ENCODE data around the gene SLC12A2. TPM values are rescaled to one million over a fixed set of nuclear protein-coding genes. Genes with fewer than 3 reads are reported as not detected.

SLC12A2 gene
- total and polyA plus RNA-seq, 9 of the 15 experiments (the other 6 are each of a cell fraction or from before 2014, with no cell fraction given) = 5.1 to 20.3 (median 12.6) TPM

DNA sequence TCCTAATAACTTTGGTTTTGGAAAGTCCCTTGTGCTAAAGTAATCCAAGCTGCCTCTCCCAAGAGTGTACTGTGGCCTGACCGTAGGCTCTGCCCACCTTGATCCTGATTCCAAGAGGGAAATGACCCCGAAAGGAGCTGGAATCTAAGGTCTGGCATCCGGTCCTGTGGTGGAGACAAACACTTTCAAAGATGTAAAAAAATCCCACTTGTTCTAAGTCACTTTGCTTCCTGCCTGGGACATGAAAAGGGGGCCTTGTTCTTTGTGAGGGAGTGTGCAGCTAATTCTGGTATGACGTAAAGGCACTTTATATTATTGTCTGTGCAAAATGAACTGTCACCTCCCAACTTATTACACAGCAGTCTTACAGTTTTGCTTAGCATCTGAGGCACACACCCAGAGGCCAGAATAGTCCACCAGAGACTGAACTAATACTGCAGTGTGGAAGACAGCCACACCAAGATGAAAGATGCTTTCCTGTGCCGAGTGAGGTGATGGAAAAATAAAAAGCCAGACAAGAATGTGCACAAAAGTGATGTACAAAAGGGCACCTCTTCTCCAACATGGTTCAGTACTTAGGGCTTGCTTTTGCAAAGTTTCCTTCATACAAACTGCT is 128.7 kb downstream of the SLC12A2 start:
- Histone ChIP-seq H3K4me3 (no peak overlapping the region), H3K4me2 (ENCODE audit: insufficient read depth, low read length) (no peak overlapping the region), H3K4me1 (replicated peaks in 1 of 2; ENCODE audit: control insufficient read depth in 2 of 2, insufficient read depth in 2 of 2, low read length in 2 of 2) (no peaks in the 10 kb centered on the region), H3K9ac (ENCODE audit: insufficient read depth in 1 of 2, low read depth in 2 of 2, low read length in 2 of 2) (no peak overlapping the region), H3K27me3 (ENCODE audit: control insufficient read depth in 2 of 2, insufficient read depth in 2 of 2, low read length in 2 of 2) (peaks cover 0 to 5% of the 10 kb centered on the region in 2 experiments; a peak in 1 of 5 replicates), H3K27ac (ENCODE audit: extremely low read depth, low read depth, low read length) (no peak overlapping the region), H2AFZ (ENCODE audit: low read depth, low read length) (no peak overlapping the region), H3K36me3 (ENCODE audit: control insufficient read depth, insufficient read depth, low read length) (no peaks in the 10 kb centered on the region), H4K20me1 (replicated peaks; ENCODE audit: control insufficient read depth, insufficient read depth, low read length) (no peaks in the 10 kb centered on the region), H3K9me3 (replicated peaks; ENCODE audit: control insufficient read depth, insufficient read depth, low read depth, low read length) (no peaks in the 10 kb centered on the region), H3K79me2 (ENCODE audit: control insufficient read depth, insufficient read depth, low read length) (no peaks in the 10 kb centered on the region), H3K9me1 (ENCODE audit: control insufficient read depth, insufficient read depth, low read length) (no peaks in the 10 kb centered on the region)
- BruUV-seq (replicated peaks) = no TSS peak
- in situ Hi-C loops (cut with MboI) (loop anchor here (25.0 kb wide), 1 partner anchor 925 kb away; no protein-coding TSS in a partner anchor), intact Hi-C loops (cut with micrococcal nuclease) (loop anchor here (5.0 kb wide), 2 partner anchors 695 to 920 kb away; no protein-coding TSS in a partner anchor)
- no peak for DNase-seq (ENCODE audit: extremely low read depth in 1 of 4, low spot score in 3 of 4)
- TF ChIP-seq MYC (IDR thresholded peaks at IDR 0.05; ENCODE audit: low read depth, low read length) = no peak
- TF ChIP-seq MYC (CRISPR knock-in tag; IDR thresholded peaks at IDR 0.05; ENCODE audit: borderline replicate concordance, low read depth) = no peak
- ChIA-PET CTCF (ENCODE audit: low intra/inter-chr PET ratio) (interaction anchor here (2.7 kb wide), 1 partner anchor 1555 kb away, joined by 21 read pairs; no protein-coding TSS in a partner anchor), POLR2A (no interaction called here)
- FAIRE-seq = no peak
- ATAC-seq = peak; percentile 26; the same call in 1 of the 3 replicates
- WGBS (ENCODE audit: insufficient coverage, low coverage, missing lambda C conversion rate) = 2% methylated on average over 5 of the region's 5 CpGs

DNA sequence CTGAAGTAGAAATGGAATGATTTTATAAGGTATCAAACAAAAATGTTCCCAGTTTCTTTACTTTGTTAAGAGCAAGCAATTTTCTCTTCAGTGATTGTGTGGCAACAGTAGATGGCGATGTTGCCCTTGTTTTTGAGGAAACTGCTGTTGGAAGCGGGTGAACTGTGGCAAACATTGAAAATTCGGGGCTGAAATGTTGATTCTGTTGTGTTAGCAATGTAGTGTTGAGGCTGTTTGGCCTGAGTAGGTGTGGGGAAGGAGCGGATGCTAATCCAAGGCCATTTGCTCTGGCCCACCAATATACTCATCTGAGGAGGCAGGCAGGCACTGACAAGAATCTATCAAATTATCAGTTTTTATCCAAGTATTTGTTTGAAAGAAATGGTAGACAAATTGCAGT is 129.8 kb downstream of the SLC12A2 start:
- peak; percentile 83 for ATAC-seq
- ChIA-PET CTCF (ENCODE audit: low intra/inter-chr PET ratio) (interaction anchor here (1.0 to 2.7 kb wide), 2 partner anchors 840 to 1554 kb away, joined by 4 to 21 read pairs; no protein-coding TSS in a partner anchor), POLR2A (no interaction called here)
- H3K36me3 ChIP-seq (ENCODE audit: control insufficient read depth, insufficient read depth, low read length) = no peaks in the 10 kb centered on the region
- peaks cover 0 to 6% of the 10 kb centered on the region in 2 experiments; a peak in 1 of 5 replicates for H3K27me3 ChIP-seq (ENCODE audit: control insufficient read depth in 2 of 2, insufficient read depth in 2 of 2, low read length in 2 of 2)
- no TSS peak for BruUV-seq (replicated peaks)
- no peak overlapping the region for H3K4me2 ChIP-seq (ENCODE audit: insufficient read depth, low read length)
- no peaks in the 10 kb centered on the region for H3K4me1 ChIP-seq (replicated peaks in 1 of 2; ENCODE audit: control insufficient read depth in 2 of 2, insufficient read depth in 2 of 2, low read length in 2 of 2)
- H3K4me3 ChIP-seq = no peak overlapping the region
- intact Hi-C loops (cut with micrococcal nuclease) (loop anchor here (1.0 to 5.0 kb wide), 5 partner anchors 462 to 1555 kb away; no protein-coding TSS in a partner anchor), in situ Hi-C loops (cut with MboI) (loop anchor here (25.0 kb wide), 1 partner anchor 924 kb away; no protein-coding TSS in a partner anchor)
- H3K9me3 ChIP-seq (replicated peaks; ENCODE audit: control insufficient read depth, insufficient read depth, low read depth, low read length) = no peaks in the 10 kb centered on the region
- H3K9me1 ChIP-seq (ENCODE audit: control insufficient read depth, insufficient read depth, low read length) = no peaks in the 10 kb centered on the region
- H4K20me1 ChIP-seq (replicated peaks; ENCODE audit: control insufficient read depth, insufficient read depth, low read length) = no peaks in the 10 kb centered on the region
- H3K27ac ChIP-seq (ENCODE audit: extremely low read depth, low read depth, low read length) = no peak overlapping the region
- WGBS (ENCODE audit: insufficient coverage, low coverage, missing lambda C conversion rate) = 3% methylated on average over 4 of the region's 4 CpGs
- no peak overlapping the region for H2AFZ ChIP-seq (ENCODE audit: low read depth, low read length)
- H3K9ac ChIP-seq (ENCODE audit: insufficient read depth in 1 of 2, low read depth in 2 of 2, low read length in 2 of 2) = no peak overlapping the region
- H3K79me2 ChIP-seq (ENCODE audit: control insufficient read depth, insufficient read depth, low read length) = no peaks in the 10 kb centered on the region
- peak; percentile 18 to 65 (median 24) for DNase-seq (ENCODE audit: extremely low read depth in 1 of 4, low spot score in 3 of 4)
- FAIRE-seq = peak; percentile 84
- TF ChIP-seq, protein P1, sequence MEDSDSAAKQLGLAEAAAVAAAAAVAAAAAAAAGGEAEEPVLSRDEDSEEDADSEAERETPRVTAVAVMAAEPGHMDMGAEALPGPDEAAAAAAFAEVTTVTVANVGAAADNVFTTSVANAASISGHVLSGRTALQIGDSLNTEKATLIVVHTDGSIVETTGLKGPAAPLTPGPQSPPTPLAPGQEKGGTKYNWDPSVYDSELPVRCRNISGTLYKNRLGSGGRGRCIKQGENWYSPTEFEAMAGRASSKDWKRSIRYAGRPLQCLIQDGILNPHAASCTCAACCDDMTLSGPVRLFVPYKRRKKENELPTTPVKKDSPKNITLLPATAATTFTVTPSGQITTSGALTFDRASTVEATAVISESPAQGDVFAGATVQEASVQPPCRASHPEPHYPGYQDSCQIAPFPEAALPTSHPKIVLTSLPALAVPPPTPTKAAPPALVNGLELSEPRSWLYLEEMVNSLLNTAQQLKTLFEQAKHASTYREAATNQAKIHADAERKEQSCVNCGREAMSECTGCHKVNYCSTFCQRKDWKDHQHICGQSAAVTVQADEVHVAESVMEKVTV (CRISPR knock-in tag; IDR thresholded peaks at IDR 0.05) = peak; percentile 61
- TF ChIP-seq, protein P2, sequence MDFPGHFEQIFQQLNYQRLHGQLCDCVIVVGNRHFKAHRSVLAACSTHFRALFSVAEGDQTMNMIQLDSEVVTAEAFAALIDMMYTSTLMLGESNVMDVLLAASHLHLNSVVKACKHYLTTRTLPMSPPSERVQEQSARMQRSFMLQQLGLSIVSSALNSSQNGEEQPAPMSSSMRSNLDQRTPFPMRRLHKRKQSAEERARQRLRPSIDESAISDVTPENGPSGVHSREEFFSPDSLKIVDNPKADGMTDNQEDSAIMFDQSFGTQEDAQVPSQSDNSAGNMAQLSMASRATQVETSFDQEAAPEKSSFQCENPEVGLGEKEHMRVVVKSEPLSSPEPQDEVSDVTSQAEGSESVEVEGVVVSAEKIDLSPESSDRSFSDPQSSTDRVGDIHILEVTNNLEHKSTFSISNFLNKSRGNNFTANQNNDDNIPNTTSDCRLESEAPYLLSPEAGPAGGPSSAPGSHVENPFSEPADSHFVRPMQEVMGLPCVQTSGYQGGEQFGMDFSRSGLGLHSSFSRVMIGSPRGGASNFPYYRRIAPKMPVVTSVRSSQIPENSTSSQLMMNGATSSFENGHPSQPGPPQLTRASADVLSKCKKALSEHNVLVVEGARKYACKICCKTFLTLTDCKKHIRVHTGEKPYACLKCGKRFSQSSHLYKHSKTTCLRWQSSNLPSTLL (IDR thresholded peaks at IDR 0.05) = no peak
- TF ChIP-seq GTF2E2 (tag; IDR thresholded peaks at IDR 0.05) (no peak), STAG1 (CRISPR knock-in tag; IDR thresholded peaks at IDR 0.05; ENCODE audit: borderline replicate concordance) (peak; percentile 50; the same call in 1 of the 2 replicates), RBBP5 (IDR thresholded peaks at IDR 0.05; ENCODE audit: borderline replicate concordance, insufficient read depth, low read length, poor library complexity, severe bottlenecking) (no peak), RAD21 (CRISPR knock-in tag; conservative IDR thresholded peaks at IDR 0.05 in 1 of 2, IDR thresholded peaks at IDR 0.05 in 1 of 2) (peak; percentile 81 to 85)
